ENCODE results near the gene WBP1.
A peak's percentile ranks its signal among the peaks of the same experiment; 100 is the strongest.

Gene WBP1

DNA sequence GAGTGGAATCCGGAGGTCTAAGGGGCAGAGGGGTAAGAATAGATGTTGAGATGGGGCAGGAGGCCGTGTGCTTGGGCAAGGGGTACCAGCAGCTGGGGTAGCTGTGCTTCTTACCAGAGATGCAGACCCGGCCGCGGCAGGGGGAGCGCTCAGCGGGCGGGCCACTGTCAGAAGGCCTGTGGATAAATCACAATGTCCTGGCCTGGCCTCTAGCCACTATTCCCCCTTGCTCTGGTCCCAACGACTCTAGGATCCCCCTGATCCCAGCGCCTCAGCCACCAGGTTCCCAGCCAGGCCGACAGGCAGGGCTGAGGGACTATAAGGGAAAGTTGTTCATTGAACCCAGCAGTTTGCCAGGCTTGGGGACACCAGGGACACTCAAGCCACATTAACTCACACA is 27.7 kb upstream of the WBP1 start:
- Histone ChIP-seq H3K4me2 (ENCODE audit: low read length) (no peak overlapping the region), H3K4ac (ENCODE audit: low read depth, low read length) (no peak overlapping the region), H3K4me1 (ENCODE audit: control insufficient read depth, low read depth, low read length) (peaks cover 13% of the 10 kb centered on the region), H3K23ac (ENCODE audit: low read length) (no peak overlapping the region), H4K8ac (ENCODE audit: low read depth, low read length) (no peak overlapping the region), H3K18ac (ENCODE audit: low read length) (no peak overlapping the region), H3K27ac (ENCODE audit: low read depth, low read length) (no peak overlapping the region), H4K5ac (ENCODE audit: low read length) (no peak overlapping the region), H3K36me3 (ENCODE audit: control insufficient read depth, insufficient read depth, low read length) (peaks cover 11% of the 10 kb centered on the region), H2BK120ac (ENCODE audit: low read depth, low read length) (no peak overlapping the region), H3K9ac (ENCODE audit: low read length) (no peak overlapping the region), H3K4me3 (ENCODE audit: low read length) (no peak overlapping the region), H3K79me2 (ENCODE audit: control insufficient read depth, insufficient read depth, low read length) (peaks cover 6% of the 10 kb centered on the region), H2BK5ac (ENCODE audit: low read length) (no peak overlapping the region), H2AK5ac (ENCODE audit: low read length) (no peak overlapping the region), H3K79me1 (ENCODE audit: low read length) (peaks cover 12% of the 10 kb centered on the region), H3K56ac (ENCODE audit: low read length) (no peak overlapping the region), H3K27me3 (ENCODE audit: insufficient read depth, low read length, poor library complexity) (no peaks in the 10 kb centered on the region), H2BK15ac (replicated peaks; ENCODE audit: low read depth) (no peak overlapping the region)
- DNase-seq, result no peak
- WGBS (ENCODE audit: extremely low coverage, insufficient coverage, low lambda C conversion rate), result no CpG with 5 or more reads among the region's 11 CpGs

- Histone ChIP-seq H2BK15ac (replicated peaks; ENCODE audit: low read depth) (no peak overlapping the region), H4K8ac (ENCODE audit: low read depth, low read length) (no peak overlapping the region), H3K79me1 (ENCODE audit: low read length) (peaks cover 46% of the 10 kb centered on the region), H3K9ac (ENCODE audit: low read length) (peak overlapping the region; percentile 13), H2BK5ac (ENCODE audit: low read length) (no peak overlapping the region), H2BK120ac (ENCODE audit: low read depth, low read length) (no peak overlapping the region), H4K5ac (ENCODE audit: low read length) (no peak overlapping the region), H3K79me2 (ENCODE audit: control insufficient read depth, insufficient read depth, low read length) (peaks cover 54% of the 10 kb centered on the region), H3K4ac (ENCODE audit: low read depth, low read length) (no peak overlapping the region), H3K18ac (ENCODE audit: low read length) (peak overlapping the region; percentile 25), H3K27me3 (ENCODE audit: insufficient read depth, low read length, poor library complexity) (no peaks in the 10 kb centered on the region), H3K56ac (ENCODE audit: low read length) (peak overlapping the region; percentile 56), H3K36me3 (ENCODE audit: control insufficient read depth, insufficient read depth, low read length) (peaks cover 5% of the 10 kb centered on the region), H3K27ac (ENCODE audit: low read depth, low read length) (no peak overlapping the region), H3K23ac (ENCODE audit: low read length) (no peak overlapping the region), H2AK5ac (ENCODE audit: low read length) (no peak overlapping the region), H3K4me3 (ENCODE audit: low read length) (no peak overlapping the region), H3K4me1 (ENCODE audit: control insufficient read depth, low read depth, low read length) (peaks cover 18% of the 10 kb centered on the region), H3K4me2 (ENCODE audit: low read length) (no peak overlapping the region)
- DNase-seq, result no peak
- no CpG with 5 or more reads among the region's 43 CpGs for whole genome bisulfite sequencing (ENCODE audit: extremely low coverage, insufficient coverage, low lambda C conversion rate)
Measured at GRCh38 chr2:74436111-74436805, 22.0 kb upstream of the WBP1 start.

DNA sequence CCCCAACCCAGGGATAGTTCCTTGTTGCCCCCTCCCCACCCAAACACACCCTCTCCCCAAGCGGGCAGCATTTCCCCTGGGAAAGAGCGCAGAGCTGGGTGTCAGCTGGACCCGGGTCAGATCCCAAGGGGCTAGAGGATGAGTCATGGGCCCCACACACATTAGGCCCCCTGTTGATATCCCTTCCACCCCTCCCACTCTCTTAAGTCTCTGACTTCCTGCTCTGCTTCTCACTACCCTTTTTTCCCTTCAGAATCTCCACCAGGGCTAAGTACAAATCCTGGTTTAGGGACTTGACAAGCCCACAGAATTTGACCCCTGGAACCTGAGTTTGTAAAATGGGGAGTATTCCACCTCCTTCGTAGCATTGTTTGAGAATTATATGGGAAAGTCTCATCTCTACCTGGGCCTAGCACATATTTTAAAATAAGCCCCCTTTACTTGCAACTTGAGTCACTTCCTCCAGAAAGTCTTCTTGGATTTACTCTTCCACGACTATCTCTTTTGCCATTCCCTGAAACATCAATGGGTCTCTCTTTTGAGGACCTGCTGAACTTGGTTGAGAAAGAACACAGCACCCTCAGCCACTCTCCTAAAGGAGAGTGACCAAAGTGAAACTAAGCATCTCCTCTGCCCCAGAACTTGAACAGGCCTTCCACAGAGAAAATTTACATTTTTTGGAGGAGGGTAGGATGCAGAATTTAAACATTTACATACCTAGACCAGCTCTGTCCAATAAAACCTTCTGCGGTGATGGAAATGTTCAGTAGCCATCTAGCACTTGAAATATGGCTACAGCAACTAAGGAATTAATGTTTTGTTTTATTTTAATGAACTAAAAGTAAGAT is 21.2 kb upstream of the WBP1 start:
- no peak overlapping the region for H2BK120ac ChIP-seq (ENCODE audit: low read depth, low read length)
- H3K4me2 ChIP-seq (ENCODE audit: low read length), result no peak overlapping the region
- H3K4me1 ChIP-seq (ENCODE audit: control insufficient read depth, low read depth, low read length), result peaks cover 18% of the 10 kb centered on the region
- no peak overlapping the region for H2AK5ac ChIP-seq (ENCODE audit: low read length)
- peak; percentile 65 for DNase-seq
- WGBS (ENCODE audit: extremely low coverage, insufficient coverage, low lambda C conversion rate), result no CpG with 5 or more reads among the region's 6 CpGs
- peak overlapping the region; percentile 24 for H3K9ac ChIP-seq (ENCODE audit: low read length)
- H4K8ac ChIP-seq (ENCODE audit: low read depth, low read length), result no peak overlapping the region
- H3K56ac ChIP-seq (ENCODE audit: low read length), result peak overlapping the region; percentile 56
- no peak overlapping the region for H3K4ac ChIP-seq (ENCODE audit: low read depth, low read length)
- H3K36me3 ChIP-seq (ENCODE audit: control insufficient read depth, insufficient read depth, low read length), result peaks cover 4% of the 10 kb centered on the region
- no peak overlapping the region for H2BK5ac ChIP-seq (ENCODE audit: low read length)
- no peak overlapping the region for H3K4me3 ChIP-seq (ENCODE audit: low read length)
- H3K27ac ChIP-seq (ENCODE audit: low read depth, low read length), result no peak overlapping the region
- H3K79me2 ChIP-seq (ENCODE audit: control insufficient read depth, insufficient read depth, low read length), result peaks cover 56% of the 10 kb centered on the region
- no peaks in the 10 kb centered on the region for H3K27me3 ChIP-seq (ENCODE audit: insufficient read depth, low read length, poor library complexity)
- no peak overlapping the region for H3K23ac ChIP-seq (ENCODE audit: low read length)
- H3K18ac ChIP-seq (ENCODE audit: low read length), result peak overlapping the region; percentile 25
- H4K5ac ChIP-seq (ENCODE audit: low read length), result no peak overlapping the region
- H3K79me1 ChIP-seq (ENCODE audit: low read length), result peaks cover 45% of the 10 kb centered on the region
- no peak overlapping the region for H2BK15ac ChIP-seq (replicated peaks; ENCODE audit: low read depth)

DNA sequence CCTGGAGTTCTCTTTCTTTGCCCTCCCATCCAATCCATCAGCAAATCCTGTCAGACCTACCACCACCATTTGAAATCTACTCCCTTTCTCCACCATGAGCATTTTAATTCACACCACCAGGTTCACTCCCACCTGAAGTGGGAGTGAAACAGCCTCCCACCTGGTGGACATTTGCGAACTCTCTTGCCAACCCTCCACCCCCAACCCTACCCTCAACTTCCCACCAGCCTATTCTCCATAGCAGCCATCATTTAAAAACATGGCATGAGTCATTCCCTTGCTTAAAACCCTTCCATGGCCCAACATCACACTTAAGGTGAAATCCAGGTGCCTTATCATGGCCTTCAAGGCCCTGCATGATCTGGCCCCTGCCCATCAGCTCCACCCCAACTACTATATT is 20.0 kb upstream of the WBP1 start:
- Histone ChIP-seq H3K4ac (ENCODE audit: low read depth, low read length) (no peak overlapping the region), H3K18ac (ENCODE audit: low read length) (no peak overlapping the region), H4K5ac (ENCODE audit: low read length) (no peak overlapping the region), H3K4me1 (ENCODE audit: control insufficient read depth, low read depth, low read length) (peaks cover 18% of the 10 kb centered on the region), H3K4me3 (ENCODE audit: low read length) (no peak overlapping the region), H3K9ac (ENCODE audit: low read length) (no peak overlapping the region), H3K36me3 (ENCODE audit: control insufficient read depth, insufficient read depth, low read length) (no peaks in the 10 kb centered on the region), H4K8ac (ENCODE audit: low read depth, low read length) (no peak overlapping the region), H3K79me2 (ENCODE audit: control insufficient read depth, insufficient read depth, low read length) (peaks cover 56% of the 10 kb centered on the region), H3K27ac (ENCODE audit: low read depth, low read length) (no peak overlapping the region), H2BK120ac (ENCODE audit: low read depth, low read length) (no peak overlapping the region), H3K56ac (ENCODE audit: low read length) (no peak overlapping the region), H3K4me2 (ENCODE audit: low read length) (no peak overlapping the region), H2BK15ac (replicated peaks; ENCODE audit: low read depth) (no peak overlapping the region), H3K27me3 (ENCODE audit: insufficient read depth, low read length, poor library complexity) (no peaks in the 10 kb centered on the region), H3K79me1 (ENCODE audit: low read length) (peaks cover 40% of the 10 kb centered on the region), H2AK5ac (ENCODE audit: low read length) (no peak overlapping the region), H2BK5ac (ENCODE audit: low read length) (no peak overlapping the region), H3K23ac (ENCODE audit: low read length) (no peak overlapping the region)
- no CpG with 5 or more reads among the region's 1 CpG for WGBS (ENCODE audit: extremely low coverage, insufficient coverage, low lambda C conversion rate)
- no peak for DNase-seq

DNA sequence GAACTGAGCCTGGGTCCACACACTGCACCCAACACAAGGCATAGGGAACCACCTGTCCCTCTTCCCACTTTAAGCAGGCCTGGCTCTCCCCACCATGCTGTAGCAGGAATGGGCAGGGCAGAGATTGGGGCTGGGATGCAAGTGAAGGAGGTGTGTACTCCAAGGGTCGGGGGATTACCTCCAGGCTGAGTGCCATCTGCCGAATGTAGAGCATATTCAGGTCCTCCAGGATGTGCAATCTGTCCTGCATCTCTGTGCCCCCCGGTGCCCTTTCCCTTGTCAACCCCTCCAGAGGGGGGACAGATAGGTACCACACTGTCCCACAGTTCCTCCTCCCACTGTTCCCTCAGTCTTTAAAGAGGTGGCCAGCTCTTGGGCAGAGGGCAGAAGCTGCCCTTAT is 18.9 kb upstream of the WBP1 start:
- H3K4me3 ChIP-seq (ENCODE audit: low read length), result no peak overlapping the region
- H2BK15ac ChIP-seq (replicated peaks; ENCODE audit: low read depth), result no peak overlapping the region
- peak overlapping the region; percentile 99 for H3K56ac ChIP-seq (ENCODE audit: low read length)
- no peak overlapping the region for H3K27ac ChIP-seq (ENCODE audit: low read depth, low read length)
- H2AK5ac ChIP-seq (ENCODE audit: low read length), result no peak overlapping the region
- peaks cover 56% of the 10 kb centered on the region for H3K79me2 ChIP-seq (ENCODE audit: control insufficient read depth, insufficient read depth, low read length)
- H3K27me3 ChIP-seq (ENCODE audit: insufficient read depth, low read length, poor library complexity), result no peaks in the 10 kb centered on the region
- no CpG with 5 or more reads among the region's 3 CpGs for WGBS (ENCODE audit: extremely low coverage, insufficient coverage, low lambda C conversion rate)
- DNase-seq, result no peak
- H3K36me3 ChIP-seq (ENCODE audit: control insufficient read depth, insufficient read depth, low read length), result no peaks in the 10 kb centered on the region
- H3K79me1 ChIP-seq (ENCODE audit: low read length), result peaks cover 40% of the 10 kb centered on the region
- no peak overlapping the region for H3K18ac ChIP-seq (ENCODE audit: low read length)
- H3K23ac ChIP-seq (ENCODE audit: low read length), result peak overlapping the region; percentile 48
- H4K5ac ChIP-seq (ENCODE audit: low read length), result no peak overlapping the region
- H3K4ac ChIP-seq (ENCODE audit: low read depth, low read length), result no peak overlapping the region
- H2BK5ac ChIP-seq (ENCODE audit: low read length), result no peak overlapping the region
- peak overlapping the region; percentile 82 for H3K4me2 ChIP-seq (ENCODE audit: low read length)
- no peak overlapping the region for H2BK120ac ChIP-seq (ENCODE audit: low read depth, low read length)
- H3K9ac ChIP-seq (ENCODE audit: low read length), result peak overlapping the region; percentile 96
- H3K4me1 ChIP-seq (ENCODE audit: control insufficient read depth, low read depth, low read length), result peaks cover 18% of the 10 kb centered on the region
- H4K8ac ChIP-seq (ENCODE audit: low read depth, low read length), result no peak overlapping the region
